OCI-LY3 (cell line): Measurements from ENCODE around the gene SESN3.

Source experiments
- H2AFZ ChIP-seq: fragments of 200-600, 300-600 bp; shearing (Covaris generic); 2 replicates; pipeline ENCODE4 v1.6.0; 2014; ENCODE audit warnings: antibody characterized with exemption, low read depth, low read length
- H3K27ac ChIP-seq: fragments of 200-600, 300-600 bp; sonication (generic); 2 replicates; pipeline ENCODE4 v1.5.1; 2014; ENCODE audit warnings: mild to moderate bottlenecking, low read length, moderate library complexity, mixed read lengths
- H3K27me3 ChIP-seq: fragments of 200-600, 300-600 bp; sonication (generic); 2 replicates; pipeline ENCODE4 v1.6.1; 2014; ENCODE audit warnings: low read depth, low read length, mixed read lengths
- H3K36me3 ChIP-seq: fragments of 200-600, 300-600 bp; sonication (generic); replicated peaks from 2 replicates; pipeline ENCODE3; 2014; ENCODE audit warnings: low read depth, low read length, mixed read lengths
- H3K4me1 ChIP-seq: fragments of 300-600, 200-600 bp; sonication (generic); 2 replicates; pipeline ENCODE4 v1.6.1; 2014; ENCODE audit warnings: low read length, mixed read lengths
- H3K4me2 ChIP-seq: fragments of 200-600, 300-600 bp; sonication (generic); 2 replicates; pipeline ENCODE4 v1.6.1; 2014; ENCODE audit warnings: low read length, mixed read lengths
- H3K4me3 ChIP-seq: fragments of 300-600, 200-600 bp; sonication (generic); 2 replicates; pipeline ENCODE4 v1.5.1; 2014; ENCODE audit warnings: antibody characterized with exemption, mild to moderate bottlenecking, low read length, moderate library complexity
- H3K79me2 ChIP-seq: fragments of 300-600, 200-600 bp; shearing (Covaris generic); 2 replicates; pipeline ENCODE4 v1.6.1; 2014; ENCODE audit warnings: mild to moderate bottlenecking, low read length, mixed read lengths
- H3K9ac ChIP-seq: fragments of 300-600, 200-600 bp; shearing (Covaris generic); 2 replicates; pipeline ENCODE4 v1.6.0; 2014; ENCODE audit warnings: mild to moderate bottlenecking, low read length, moderate library complexity
- H3K9me3 ChIP-seq: fragments of 200-600, 300-600 bp; shearing (Covaris generic); 2 replicates; pipeline ENCODE4 v1.6.1; 2014; ENCODE audit warnings: low read length, mixed read lengths; ENCODE audit not compliant: insufficient read depth
- H4K20me1 ChIP-seq: fragments of 200-600, 300-600 bp; sonication (generic); 2 replicates; pipeline ENCODE4 v1.6.1; 2016; ENCODE audit warnings: low read length, mixed read lengths; ENCODE audit not compliant: insufficient read depth
- EZH2phosphoT487 ChIP-seq: fragments of 200-600 bp; shearing (Covaris generic); IDR thresholded peaks from 2 replicates; pipeline ENCODE4 v1.6.1; 2018; ENCODE audit warnings: antibody characterized with exemption, mixed run types, low read depth
- TF ChIP-seq, protein P1 (sequence below): fragments of 200-600, 300-600 bp; sonication (generic); IDR thresholded peaks from 2 replicates; pipeline ENCODE4 v1.5.1; 2014; ENCODE audit warnings: antibody characterized with exemption, low read length, low read depth

Gene SESN3

DNA sequence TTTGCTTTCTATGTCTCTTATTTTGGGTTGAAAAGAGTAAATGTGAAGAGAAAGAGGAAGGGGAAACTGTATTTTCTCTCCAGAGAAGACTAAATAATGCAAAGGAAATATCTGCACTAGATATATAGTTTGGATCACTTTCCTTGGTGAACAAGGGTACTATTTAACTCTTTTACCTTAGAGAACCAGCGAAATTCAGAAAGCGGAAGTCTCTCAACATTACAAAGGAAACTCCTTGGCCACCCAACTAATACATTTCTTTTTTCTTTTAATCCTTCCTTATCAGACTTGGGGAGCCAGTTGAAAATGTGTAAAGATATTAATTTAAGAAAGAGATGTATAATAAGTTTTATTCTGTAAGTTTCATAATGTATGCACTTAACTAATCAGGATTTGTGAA lies 64.2 kb downstream of the SESN3 start:
- H3K27me3 ChIP-seq, result no peaks in the 10 kb centered on the region
- no peak overlapping the region for H3K4me3 ChIP-seq
- H3K4me2 ChIP-seq, result no peak overlapping the region
- H3K36me3 ChIP-seq, result no peaks in the 10 kb centered on the region
- no peak overlapping the region for H3K9ac ChIP-seq
- no peak overlapping the region for H3K27ac ChIP-seq
- no peaks in the 10 kb centered on the region for H3K9me3 ChIP-seq
- H4K20me1 ChIP-seq, result no peaks in the 10 kb centered on the region
- H2AFZ ChIP-seq, result no peak overlapping the region
- H3K4me1 ChIP-seq, result peaks cover 17% of the 10 kb centered on the region
- no peaks in the 10 kb centered on the region for H3K79me2 ChIP-seq
- TF ChIP-seq EZH2phosphoT487, result no peak
- TF ChIP-seq, protein P1, sequence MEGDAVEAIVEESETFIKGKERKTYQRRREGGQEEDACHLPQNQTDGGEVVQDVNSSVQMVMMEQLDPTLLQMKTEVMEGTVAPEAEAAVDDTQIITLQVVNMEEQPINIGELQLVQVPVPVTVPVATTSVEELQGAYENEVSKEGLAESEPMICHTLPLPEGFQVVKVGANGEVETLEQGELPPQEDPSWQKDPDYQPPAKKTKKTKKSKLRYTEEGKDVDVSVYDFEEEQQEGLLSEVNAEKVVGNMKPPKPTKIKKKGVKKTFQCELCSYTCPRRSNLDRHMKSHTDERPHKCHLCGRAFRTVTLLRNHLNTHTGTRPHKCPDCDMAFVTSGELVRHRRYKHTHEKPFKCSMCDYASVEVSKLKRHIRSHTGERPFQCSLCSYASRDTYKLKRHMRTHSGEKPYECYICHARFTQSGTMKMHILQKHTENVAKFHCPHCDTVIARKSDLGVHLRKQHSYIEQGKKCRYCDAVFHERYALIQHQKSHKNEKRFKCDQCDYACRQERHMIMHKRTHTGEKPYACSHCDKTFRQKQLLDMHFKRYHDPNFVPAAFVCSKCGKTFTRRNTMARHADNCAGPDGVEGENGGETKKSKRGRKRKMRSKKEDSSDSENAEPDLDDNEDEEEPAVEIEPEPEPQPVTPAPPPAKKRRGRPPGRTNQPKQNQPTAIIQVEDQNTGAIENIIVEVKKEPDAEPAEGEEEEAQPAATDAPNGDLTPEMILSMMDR, result no peak

DNA sequence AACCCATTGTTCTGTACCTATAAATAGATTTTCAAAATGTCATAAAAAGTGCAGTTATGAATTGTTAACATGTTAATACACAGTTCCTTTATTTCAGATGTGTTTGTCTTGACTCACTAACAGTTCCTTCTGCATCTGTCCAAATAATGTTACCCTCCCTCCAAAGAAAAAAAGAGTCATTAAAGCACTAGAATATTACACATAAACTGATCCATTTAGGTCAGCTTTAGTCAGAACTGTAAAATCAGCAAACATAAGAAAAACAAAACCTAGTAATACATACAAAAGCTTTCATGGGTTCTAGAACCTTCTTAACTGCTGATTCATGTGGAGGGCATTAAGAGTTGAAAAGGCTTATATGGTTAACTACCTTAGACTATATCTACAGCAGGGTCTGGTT lies 65.4 kb downstream of the SESN3 start:
- H3K9ac ChIP-seq, result no peak overlapping the region
- H3K4me2 ChIP-seq, result no peak overlapping the region
- no peaks in the 10 kb centered on the region for H3K36me3 ChIP-seq
- H3K4me3 ChIP-seq, result no peak overlapping the region
- no peaks in the 10 kb centered on the region for H3K9me3 ChIP-seq
- no peaks in the 10 kb centered on the region for H3K27me3 ChIP-seq
- TF ChIP-seq, protein P1, result no peak
- TF ChIP-seq EZH2phosphoT487, result no peak
- peaks cover 17% of the 10 kb centered on the region for H3K4me1 ChIP-seq
- H3K27ac ChIP-seq, result no peak overlapping the region
- H4K20me1 ChIP-seq, result no peaks in the 10 kb centered on the region
- H3K79me2 ChIP-seq, result no peaks in the 10 kb centered on the region
- no peak overlapping the region for H2AFZ ChIP-seq

DNA sequence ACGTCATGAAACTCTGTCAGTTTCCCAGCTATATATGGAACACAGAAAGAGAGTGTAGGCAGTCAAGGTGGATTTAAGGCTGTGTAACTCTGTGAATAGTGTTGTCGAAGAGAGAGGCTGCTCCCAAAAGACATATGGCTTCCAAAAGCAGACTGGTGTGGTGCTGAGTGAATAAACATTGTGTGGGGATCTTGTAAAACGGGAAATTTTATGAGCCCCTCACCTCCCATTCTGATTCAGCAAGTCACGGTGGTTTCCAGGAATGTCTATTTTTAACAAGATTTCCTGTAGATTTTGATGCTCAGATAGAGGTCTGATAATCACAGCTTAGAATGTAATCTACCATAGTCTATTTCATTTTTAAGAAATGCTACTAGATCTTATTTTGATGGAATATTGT lies 67.9 kb downstream of the SESN3 start:
- Histone ChIP-seq H3K4me1 (peaks cover 9% of the 10 kb centered on the region; the same call in 1 of the 2 replicates), H2AFZ (no peak overlapping the region), H3K79me2 (no peaks in the 10 kb centered on the region), H3K27ac (no peak overlapping the region), H3K9me3 (no peaks in the 10 kb centered on the region), H3K4me2 (no peak overlapping the region), H4K20me1 (no peaks in the 10 kb centered on the region), H3K27me3 (no peaks in the 10 kb centered on the region), H3K36me3 (no peaks in the 10 kb centered on the region), H3K9ac (no peak overlapping the region), H3K4me3 (no peak overlapping the region)
- TF ChIP-seq EZH2phosphoT487, result no peak
- TF ChIP-seq, protein P1, result no peak

DNA sequence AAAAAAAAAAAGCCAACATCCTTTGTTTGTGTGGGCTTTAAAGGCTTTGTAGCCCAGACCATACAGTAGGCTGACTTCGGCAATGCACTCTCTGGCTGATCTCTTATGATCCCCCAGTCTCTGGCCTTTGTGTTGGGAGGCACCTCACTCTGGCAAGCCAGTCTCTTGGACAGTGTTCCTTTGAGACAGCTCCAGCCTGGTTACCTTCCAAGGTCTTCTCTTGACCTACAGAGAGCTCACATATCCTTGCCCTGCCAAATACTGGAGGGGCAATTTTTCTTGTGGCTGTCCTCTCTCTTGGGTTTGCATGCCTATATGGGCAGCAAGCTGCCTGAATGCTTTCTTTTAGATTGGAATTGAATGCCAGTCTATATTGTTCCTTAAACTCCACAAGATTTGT lies 69.8 kb downstream of the SESN3 start:
- H3K9ac ChIP-seq, result no peak overlapping the region
- no peak overlapping the region for H3K4me3 ChIP-seq
- no peaks in the 10 kb centered on the region for H3K27me3 ChIP-seq
- no peaks in the 10 kb centered on the region for H3K79me2 ChIP-seq
- peaks cover 9% of the 10 kb centered on the region; the same call in 1 of the 2 replicates for H3K4me1 ChIP-seq
- no peak for TF ChIP-seq EZH2phosphoT487
- TF ChIP-seq, protein P1, result no peak
- H3K4me2 ChIP-seq, result no peak overlapping the region
- H3K27ac ChIP-seq, result no peak overlapping the region
- no peak overlapping the region for H2AFZ ChIP-seq
- H3K36me3 ChIP-seq, result no peaks in the 10 kb centered on the region
- no peaks in the 10 kb centered on the region for H3K9me3 ChIP-seq
- H4K20me1 ChIP-seq, result no peaks in the 10 kb centered on the region
